Endothelial cell of umbilical vein (primary cell): ENCODE results near the gene C20orf144.

ENCODE experiments used
- EZH2 ChIP-seq: IDR thresholded peaks from 2 replicates; pipeline ENCODE4 v1.6.1; 2012; ENCODE audit warnings: borderline replicate concordance, low read depth, mild to moderate bottlenecking, moderate library complexity, low read length, inconsistent platforms; ENCODE audit not compliant: severe bottlenecking
- JUN ChIP-seq: IDR thresholded peaks from 2 replicates; pipeline ENCODE4 v1.6.1; 2011; ENCODE audit warnings: borderline replicate concordance, low read depth; ENCODE audit not compliant: insufficient read length, insufficient read depth
- MYC ChIP-seq: IDR thresholded peaks from one replicate; pipeline ENCODE4 v1.6.1; 2011; ENCODE audit warnings: mild to moderate bottlenecking, low read depth, low read length
- POLR2A ChIP-seq: IDR thresholded peaks from 2 replicates; pipeline ENCODE4 v1.6.1; 2012; ENCODE audit warnings: low read depth, mild to moderate bottlenecking, control low read depth, low read length
- POLR2AphosphoS5 ChIP-seq: IDR thresholded peaks from 2 replicates; pipeline ENCODE4 v1.6.1; 2012; ENCODE audit warnings: low read depth, mild to moderate bottlenecking, control low read depth, low read length, moderate library complexity; ENCODE audit not compliant: insufficient read depth
- TF ChIP-seq, protein P1 (sequence below), 2 donors: IDR thresholded peaks; 1 replicate in 1 of 2; 2 replicates in 1 of 2; pipeline ENCODE4 v1.5.1; 2011; ENCODE audit warnings: low read length in 2 of 2, mild to moderate bottlenecking in 2 of 2, moderate library complexity in 2 of 2, control low read depth in 1 of 2, inconsistent platforms in 1 of 2, low read depth in 1 of 2; ENCODE audit not compliant: insufficient read depth in 1 of 2; ENCODE audit errors: extremely low read depth in 1 of 2
- TF ChIP-seq, protein P2 (sequence below): IDR thresholded peaks from 2 replicates; pipeline ENCODE4 v1.6.1; 2011; ENCODE audit not compliant: insufficient read depth, insufficient read length

DNA sequence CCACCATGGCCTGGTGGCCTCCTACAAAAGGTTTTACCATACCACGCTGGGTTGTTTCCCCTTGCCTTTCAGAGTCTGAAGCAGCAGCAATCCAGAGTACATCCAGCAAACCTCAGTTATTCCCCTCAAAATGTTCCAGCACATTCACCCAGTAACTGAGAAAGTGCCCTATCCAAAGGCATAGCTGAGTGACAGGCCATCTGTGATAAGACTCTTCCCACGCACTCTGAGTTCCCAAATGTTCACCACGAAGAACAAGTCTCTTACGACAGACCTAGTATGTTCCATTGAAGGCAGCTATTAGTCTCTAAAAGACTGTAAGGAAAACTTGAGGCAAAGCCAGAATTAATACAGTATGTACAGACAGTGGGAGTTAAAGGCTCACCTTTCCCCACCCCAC is 31.6 kb upstream of the C20orf144 start:
- TF ChIP-seq, protein P1, sequence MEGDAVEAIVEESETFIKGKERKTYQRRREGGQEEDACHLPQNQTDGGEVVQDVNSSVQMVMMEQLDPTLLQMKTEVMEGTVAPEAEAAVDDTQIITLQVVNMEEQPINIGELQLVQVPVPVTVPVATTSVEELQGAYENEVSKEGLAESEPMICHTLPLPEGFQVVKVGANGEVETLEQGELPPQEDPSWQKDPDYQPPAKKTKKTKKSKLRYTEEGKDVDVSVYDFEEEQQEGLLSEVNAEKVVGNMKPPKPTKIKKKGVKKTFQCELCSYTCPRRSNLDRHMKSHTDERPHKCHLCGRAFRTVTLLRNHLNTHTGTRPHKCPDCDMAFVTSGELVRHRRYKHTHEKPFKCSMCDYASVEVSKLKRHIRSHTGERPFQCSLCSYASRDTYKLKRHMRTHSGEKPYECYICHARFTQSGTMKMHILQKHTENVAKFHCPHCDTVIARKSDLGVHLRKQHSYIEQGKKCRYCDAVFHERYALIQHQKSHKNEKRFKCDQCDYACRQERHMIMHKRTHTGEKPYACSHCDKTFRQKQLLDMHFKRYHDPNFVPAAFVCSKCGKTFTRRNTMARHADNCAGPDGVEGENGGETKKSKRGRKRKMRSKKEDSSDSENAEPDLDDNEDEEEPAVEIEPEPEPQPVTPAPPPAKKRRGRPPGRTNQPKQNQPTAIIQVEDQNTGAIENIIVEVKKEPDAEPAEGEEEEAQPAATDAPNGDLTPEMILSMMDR (IDR thresholded peaks at IDR 0.05; ENCODE audit: extremely low read depth in 1 of 2, insufficient read depth in 1 of 2, low read depth in 1 of 2, low read length in 2 of 2), result no peak
- no peak for TF ChIP-seq EZH2
- TF ChIP-seq, protein P2, sequence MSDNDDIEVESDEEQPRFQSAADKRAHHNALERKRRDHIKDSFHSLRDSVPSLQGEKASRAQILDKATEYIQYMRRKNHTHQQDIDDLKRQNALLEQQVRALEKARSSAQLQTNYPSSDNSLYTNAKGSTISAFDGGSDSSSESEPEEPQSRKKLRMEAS, result no peak
- no peak for TF ChIP-seq POLR2A
- TF ChIP-seq JUN, result no peak
- TF ChIP-seq MYC, result no peak
- TF ChIP-seq POLR2AphosphoS5, result no peak
